Measurements from ENCODE around the gene ZNF230.

The ZNF230 gene

DNA sequence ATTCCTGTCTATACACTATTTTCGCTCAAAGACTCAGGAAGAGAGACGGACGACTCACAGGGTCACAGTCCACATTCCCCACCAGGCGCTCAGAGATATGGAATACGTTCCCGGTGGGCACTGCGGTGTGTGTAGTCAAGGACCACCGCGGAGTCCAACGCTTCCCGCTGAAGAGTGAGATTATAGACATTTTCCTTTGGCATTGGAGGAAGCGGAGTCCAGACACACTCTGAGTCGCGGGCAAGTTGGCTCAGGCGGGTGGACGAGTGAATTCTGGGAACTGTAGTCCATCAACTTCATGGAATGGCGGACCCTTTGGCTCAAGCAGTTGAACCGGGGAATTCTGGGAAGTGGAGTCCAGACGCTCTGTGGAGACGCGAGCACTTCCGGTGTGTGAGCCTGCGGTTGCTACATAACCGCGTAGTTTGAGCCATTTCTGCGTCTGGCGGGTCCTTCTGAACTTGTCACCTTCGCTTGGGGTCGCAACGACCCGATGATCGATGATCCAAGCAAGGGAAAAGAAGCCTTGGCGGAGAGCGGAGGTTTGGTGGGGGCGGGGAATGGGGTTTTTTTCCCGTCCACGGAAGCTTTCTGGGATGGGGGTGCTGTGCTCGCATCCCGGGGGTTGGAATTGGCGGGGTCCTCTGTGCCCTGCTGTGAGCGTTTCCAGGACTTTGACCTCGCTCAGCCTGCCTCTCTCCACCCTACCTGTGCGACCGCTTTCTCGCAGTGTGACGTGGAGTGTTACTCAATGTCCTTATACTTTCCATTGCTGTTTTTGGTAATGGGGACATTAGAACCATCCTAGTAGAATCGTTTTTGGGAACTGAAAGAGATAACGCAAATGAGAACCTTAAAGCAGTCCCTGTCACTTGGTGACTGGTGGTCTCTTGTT lies at the start of gene ZNF230:
TSS of gene ZNF230 (plus strand) at position 392 of the 895 bp plus-strand sequence. CDS start 4,122 bp downstream, outside the sequence.
- TF ChIP-seq, protein P1, sequence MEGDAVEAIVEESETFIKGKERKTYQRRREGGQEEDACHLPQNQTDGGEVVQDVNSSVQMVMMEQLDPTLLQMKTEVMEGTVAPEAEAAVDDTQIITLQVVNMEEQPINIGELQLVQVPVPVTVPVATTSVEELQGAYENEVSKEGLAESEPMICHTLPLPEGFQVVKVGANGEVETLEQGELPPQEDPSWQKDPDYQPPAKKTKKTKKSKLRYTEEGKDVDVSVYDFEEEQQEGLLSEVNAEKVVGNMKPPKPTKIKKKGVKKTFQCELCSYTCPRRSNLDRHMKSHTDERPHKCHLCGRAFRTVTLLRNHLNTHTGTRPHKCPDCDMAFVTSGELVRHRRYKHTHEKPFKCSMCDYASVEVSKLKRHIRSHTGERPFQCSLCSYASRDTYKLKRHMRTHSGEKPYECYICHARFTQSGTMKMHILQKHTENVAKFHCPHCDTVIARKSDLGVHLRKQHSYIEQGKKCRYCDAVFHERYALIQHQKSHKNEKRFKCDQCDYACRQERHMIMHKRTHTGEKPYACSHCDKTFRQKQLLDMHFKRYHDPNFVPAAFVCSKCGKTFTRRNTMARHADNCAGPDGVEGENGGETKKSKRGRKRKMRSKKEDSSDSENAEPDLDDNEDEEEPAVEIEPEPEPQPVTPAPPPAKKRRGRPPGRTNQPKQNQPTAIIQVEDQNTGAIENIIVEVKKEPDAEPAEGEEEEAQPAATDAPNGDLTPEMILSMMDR (IDR thresholded peaks at IDR 0.05; ENCODE audit: low read length, missing control alignments) = no peak
- DNase-seq (ENCODE audit: low read depth) = peak; percentile 97
- H3K4me3 ChIP-seq (replicated peaks; ENCODE audit: low read depth, low read length) = peak within 1 kb of the TSS; percentile 87

DNA sequence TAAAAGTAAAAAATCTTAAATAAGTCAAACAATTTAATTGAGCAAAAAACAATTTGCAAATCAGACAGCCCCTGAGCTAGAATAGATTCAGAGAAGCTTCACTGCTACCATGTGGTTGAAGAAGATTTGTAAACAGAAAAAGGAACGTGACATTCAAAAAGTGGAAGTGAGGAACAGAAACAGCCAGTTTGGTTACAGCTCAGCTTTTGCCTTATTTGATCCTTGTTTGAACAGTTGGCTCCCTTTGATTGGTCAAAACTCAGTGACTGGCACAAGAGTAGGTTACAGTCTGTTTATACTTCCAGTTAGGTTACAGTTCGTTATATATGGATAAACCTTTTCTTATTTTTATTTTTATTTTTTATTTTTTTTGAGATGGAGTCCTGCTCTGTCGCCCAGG lies 45.9 kb upstream of the ZNF230 start:
- DNase-seq (ENCODE audit: low read depth) = no peak
- no peak overlapping the region for H3K4me3 ChIP-seq (replicated peaks; ENCODE audit: low read depth, low read length)
- TF ChIP-seq, protein P1 (IDR thresholded peaks at IDR 0.05; ENCODE audit: low read length, missing control alignments) = no peak

DNA sequence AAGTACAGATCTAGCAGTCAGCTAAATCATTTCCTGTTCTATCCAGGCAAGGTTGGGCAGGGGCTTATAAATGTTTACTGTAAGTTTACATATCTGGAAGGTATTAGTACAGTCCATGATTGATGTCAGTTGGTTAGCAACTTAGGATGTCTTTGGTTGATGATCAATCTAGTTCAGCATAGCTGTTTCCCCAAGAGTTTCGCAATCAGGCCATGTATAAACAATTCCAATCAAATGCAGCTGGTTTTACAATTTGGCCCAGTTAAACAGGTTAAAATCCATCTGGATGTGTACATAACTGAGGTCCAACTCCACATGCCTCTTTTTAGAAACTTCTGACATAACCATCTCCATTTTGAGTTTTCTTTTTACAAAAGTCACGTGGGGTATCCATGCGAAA lies 44.9 kb upstream of the ZNF230 start:
- TF ChIP-seq, protein P1 (IDR thresholded peaks at IDR 0.05; ENCODE audit: low read length, missing control alignments) = no peak
- peak; percentile 27 for DNase-seq (ENCODE audit: low read depth)
- H3K4me3 ChIP-seq (replicated peaks; ENCODE audit: low read depth, low read length) = no peak overlapping the region

DNA sequence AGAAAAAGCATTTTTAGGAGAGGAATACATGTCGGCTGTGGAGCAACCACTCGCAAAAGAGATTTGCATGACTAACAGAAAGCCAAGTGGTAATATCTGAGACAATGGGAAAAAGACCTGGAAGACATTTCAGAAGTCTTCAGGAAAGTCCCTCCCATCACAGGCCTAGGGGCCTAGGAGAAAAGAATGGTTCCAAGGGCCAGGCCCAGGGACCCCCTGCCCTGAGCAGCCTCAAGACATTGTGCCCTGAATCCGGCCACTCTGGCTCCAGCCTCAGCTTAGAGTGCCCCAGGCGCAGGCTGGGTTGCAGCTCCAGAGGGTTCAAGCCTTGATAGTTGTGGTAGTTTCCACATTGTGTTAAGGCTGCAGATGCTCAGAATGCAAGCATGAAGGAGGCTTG lies 42.3 kb upstream of the ZNF230 start:
- no peak overlapping the region for H3K4me3 ChIP-seq (replicated peaks; ENCODE audit: low read depth, low read length)
- TF ChIP-seq, protein P1 (IDR thresholded peaks at IDR 0.05; ENCODE audit: low read length, missing control alignments) = no peak
- no peak for DNase-seq (ENCODE audit: low read depth)

DNA sequence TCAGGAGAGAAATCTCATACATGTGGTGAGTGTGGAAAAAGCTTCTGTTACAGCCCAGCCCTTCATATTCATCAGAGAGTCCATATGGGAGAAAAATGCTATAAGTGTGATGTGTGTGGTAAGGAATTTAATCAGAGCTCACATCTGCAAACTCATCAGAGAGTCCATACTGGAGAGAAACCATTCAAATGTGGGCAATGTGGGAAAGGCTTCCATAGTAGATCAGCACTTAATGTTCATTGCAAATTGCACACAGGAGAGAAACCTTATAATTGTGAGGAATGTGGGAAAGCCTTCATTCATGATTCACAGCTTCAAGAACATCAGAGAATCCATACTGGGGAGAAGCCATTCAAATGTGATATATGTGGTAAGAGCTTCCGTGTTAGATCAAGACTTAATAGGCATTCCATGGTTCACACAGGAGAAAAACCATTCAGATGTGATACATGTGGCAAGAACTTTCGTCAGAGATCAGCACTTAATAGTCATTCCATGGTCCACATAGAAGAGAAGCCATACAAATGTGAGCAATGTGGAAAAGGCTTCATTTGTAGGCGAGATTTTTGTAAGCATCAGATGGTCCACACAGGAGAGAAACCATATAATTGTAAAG lies 36.6 kb upstream of the ZNF230 start:
- H3K4me3 ChIP-seq (replicated peaks; ENCODE audit: low read depth, low read length) = no peak overlapping the region
- DNase-seq (ENCODE audit: low read depth) = peak; percentile 10
- TF ChIP-seq, protein P1 (IDR thresholded peaks at IDR 0.05; ENCODE audit: low read length, missing control alignments) = no peak

DNA sequence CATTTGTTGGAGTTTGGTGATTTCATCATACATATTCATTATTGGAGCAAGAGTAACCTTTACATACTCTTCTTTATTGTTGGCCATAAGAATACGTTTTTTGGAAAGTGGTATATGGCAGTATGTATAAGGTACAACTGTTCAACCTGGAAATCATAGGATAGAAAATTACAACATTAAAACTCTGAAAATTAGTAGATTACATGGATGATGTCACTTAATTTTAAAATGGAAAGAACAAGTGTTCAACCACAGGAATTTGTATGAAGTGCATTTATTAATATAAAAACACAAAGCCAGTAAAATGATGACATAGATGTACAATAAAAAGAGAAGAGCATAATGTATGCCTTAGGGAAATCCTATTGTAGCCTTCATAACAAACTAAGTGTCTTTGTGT lies 26.0 kb upstream of the ZNF230 start:
- no peak for DNase-seq (ENCODE audit: low read depth)
- TF ChIP-seq, protein P1 (IDR thresholded peaks at IDR 0.05; ENCODE audit: low read length, missing control alignments) = no peak
- H3K4me3 ChIP-seq (replicated peaks; ENCODE audit: low read depth, low read length) = no peak overlapping the region

Measured in fibroblast of pulmonary artery (primary cell).